Myocyte (in vitro differentiated cells): ENCODE results near the gene PLK1. TPM values are rescaled to one million over a fixed set of nuclear protein-coding genes. Genes with fewer than 3 reads are reported as not detected.

ENCODE experiments used
- DNase-seq: peaks from one replicate; pipeline ENCODE4 v3.0.0-alpha.2; 2012; ENCODE audit warnings: low read depth
- total RNA-seq: library from RNA; depleted of rRNA; stranded (reverse); fragments of >200 nt; gene quantifications from 2 replicates; pipeline ENCODE4 v1.2.3, GENCODE V29; 2014

Gene PLK1
- total RNA-seq, 1 donor from 2014 or later: 0.96 TPM

- no peak for DNase-seq
Observed at GRCh38 chr16:23679274-23679985, 741 bp downstream of the PLK1 start.

- no peak for DNase-seq
Observed at GRCh38 chr16:23679986-23680336, 1.3 kb downstream of the PLK1 start.

GRCh38 chr16:23682181-23682580, 3.5 kb downstream of the PLK1 start:
- DNase-seq: no peak

GRCh38 chr16:23683487-23683886, 4.8 kb downstream of the PLK1 start:
- no peak for DNase-seq

- no peak for DNase-seq
Observed at GRCh38 chr16:23687034-23687808, 8.5 kb downstream of the PLK1 start.

GRCh38 chr16:23689442-23690187, 10.9 kb downstream of the PLK1 start:
- no peak for DNase-seq

GRCh38 chr16:23690771-23691482, 12.2 kb downstream of the PLK1 start:
- DNase-seq: no peak

GRCh38 chr16:23691483-23692189, 12.9 kb downstream of the PLK1 start:
- DNase-seq: peak; percentile 87

- DNase-seq: peak; percentile 62
Observed at GRCh38 chr16:23692190-23692837, 13.6 kb downstream of the PLK1 start.

GRCh38 chr16:23694265-23694643, 15.6 kb downstream of the PLK1 start:
- DNase-seq: no peak

GRCh38 chr16:23694644-23695373, 16.1 kb downstream of the PLK1 start:
- no peak for DNase-seq

GRCh38 chr16:23695756-23696155, 17.1 kb downstream of the PLK1 start:
- no peak for DNase-seq

- DNase-seq: no peak
Observed at GRCh38 chr16:23699100-23699499, 20.4 kb downstream of the PLK1 start.

- no peak for DNase-seq
Observed at GRCh38 chr16:23700093-23700492, 21.4 kb downstream of the PLK1 start.

GRCh38 chr16:23700509-23700908, 21.8 kb downstream of the PLK1 start:
- DNase-seq: no peak

GRCh38 chr16:23701045-23701444, 22.4 kb downstream of the PLK1 start:
- no peak for DNase-seq

GRCh38 chr16:23702951-23703350, 24.3 kb downstream of the PLK1 start:
- no peak for DNase-seq

GRCh38 chr16:23704772-23705516, 26.3 kb downstream of the PLK1 start:
- DNase-seq: no peak

GRCh38 chr16:23705517-23705902, 26.8 kb downstream of the PLK1 start:
- DNase-seq: no peak
